IPS DF 4.7 (cell line): ENCODE results near the gene PSD.

Experiments used
- DNase-seq: peaks from one replicate; pipeline ENCODE4 v3.0.0-alpha.2; 2013; ENCODE audit warnings: low spot score; ENCODE audit errors: extremely low read depth

The PSD gene

GRCh38 chr10:102444851-102445250, 26.3 kb upstream of the PSD start:
- DNase-seq = no peak

- no peak for DNase-seq
Observed at GRCh38 chr10:102438374-102438773, 19.8 kb upstream of the PSD start.

GRCh38 chr10:102437515-102437914, 18.9 kb upstream of the PSD start:
- no peak for DNase-seq

DNA sequence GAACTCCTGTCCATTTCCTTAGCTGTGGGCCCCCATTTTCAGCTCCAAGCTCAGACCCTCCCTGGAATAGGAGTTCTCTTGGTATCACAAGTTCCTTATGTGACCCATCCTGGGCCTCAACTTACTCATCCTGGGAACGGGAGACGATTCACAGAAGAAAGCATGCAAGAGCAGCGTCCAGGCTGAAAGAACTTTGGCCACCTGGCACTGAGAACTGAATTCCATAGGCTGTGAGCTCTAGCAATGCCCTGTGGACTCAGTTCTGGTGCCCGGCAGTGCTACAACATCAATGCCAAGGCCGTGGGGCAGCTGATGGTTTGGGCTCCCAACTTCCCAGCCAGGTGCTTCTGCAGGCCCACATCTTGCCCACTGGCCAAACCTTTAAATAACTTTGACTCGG, 17.7 kb upstream of the PSD start:
- DNase-seq = no peak

DNA sequence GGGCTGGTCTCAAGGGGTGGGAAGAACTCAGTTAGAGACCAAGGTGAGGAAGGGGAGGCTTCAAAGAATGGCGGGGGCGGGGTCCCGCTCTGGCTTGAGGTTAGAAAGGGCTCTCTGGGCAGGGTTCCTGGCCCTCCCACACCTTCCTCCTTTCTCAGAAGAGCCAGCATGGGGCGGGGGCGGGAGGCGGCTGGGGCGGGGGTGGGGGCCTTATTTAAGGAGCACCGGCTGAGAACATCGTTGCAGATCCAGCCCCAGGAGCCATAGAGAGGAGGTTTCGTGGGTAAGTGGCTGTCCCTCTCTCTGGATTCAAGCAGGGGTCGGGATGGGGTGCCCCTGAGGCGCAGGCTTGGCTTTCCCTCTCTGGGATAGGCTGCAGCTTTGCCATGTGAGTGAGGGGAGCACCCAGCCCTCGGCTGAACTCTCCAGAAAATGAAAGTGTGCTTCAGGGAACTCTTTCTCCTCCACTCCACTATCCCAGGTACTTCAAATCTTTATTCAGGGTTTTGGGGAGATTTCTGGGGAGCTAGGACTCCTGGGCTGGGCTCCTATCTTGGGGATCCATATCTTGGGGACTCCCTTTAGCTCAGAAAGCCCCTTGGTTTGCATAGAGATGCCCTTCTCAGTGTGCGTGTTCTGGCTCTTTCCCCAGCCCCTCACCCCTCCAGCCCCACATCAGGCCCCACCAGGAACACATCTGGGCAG, 17.1 kb upstream of the PSD start:
- no peak for DNase-seq

DNA sequence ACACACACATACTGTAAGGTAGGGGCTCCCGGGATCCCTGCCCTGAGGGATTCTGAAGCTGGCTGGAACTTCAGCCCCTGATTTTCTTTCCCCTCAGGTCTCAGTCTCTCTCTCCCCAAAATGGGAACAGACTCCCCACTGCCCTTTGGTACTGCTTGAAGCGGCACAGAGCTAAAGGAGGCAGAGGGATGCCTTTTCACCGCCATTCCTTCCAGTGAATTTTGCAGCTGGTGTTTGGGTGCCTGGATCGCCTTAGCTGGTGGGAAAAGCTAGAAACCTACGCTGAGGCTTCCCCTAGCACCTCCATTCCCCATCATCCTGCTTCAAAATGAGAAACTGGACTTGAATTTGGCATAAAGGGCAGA, 16.5 kb upstream of the PSD start:
- no peak for DNase-seq

- no peak for DNase-seq
Observed at GRCh38 chr10:102434394-102435132, 16.0 kb upstream of the PSD start.

DNA sequence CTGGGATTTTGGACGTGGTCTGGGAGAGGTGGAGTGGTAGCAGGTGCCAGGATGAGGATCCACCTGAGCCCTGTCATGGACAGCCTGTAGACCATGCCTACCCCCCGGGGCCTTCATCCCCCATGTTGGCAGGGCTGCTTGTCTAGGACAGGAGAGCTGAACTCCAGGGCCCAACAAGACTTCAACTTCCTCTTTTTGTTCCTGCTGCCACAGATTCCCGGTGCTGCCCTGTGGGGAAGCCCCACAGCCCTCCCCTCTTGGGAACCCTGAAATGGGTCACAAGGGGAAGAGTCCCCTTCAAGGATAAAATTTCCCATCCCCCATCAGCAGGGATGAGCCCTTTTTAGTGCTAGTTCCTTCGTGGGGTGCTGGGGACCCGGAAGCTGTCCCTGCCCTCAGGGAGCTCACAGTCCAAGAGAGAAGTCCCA, 15.0 kb upstream of the PSD start:
- DNase-seq = no peak

- no peak for DNase-seq
Observed at GRCh38 chr10:102432162-102432950, 13.8 kb upstream of the PSD start, which contains the start of gene CUEDC2. Gene CUEDC2, minus strand, starts transcription at chr10:102432574. Its CDS starts 7,386 bp downstream, at chr10:102425188.

DNA sequence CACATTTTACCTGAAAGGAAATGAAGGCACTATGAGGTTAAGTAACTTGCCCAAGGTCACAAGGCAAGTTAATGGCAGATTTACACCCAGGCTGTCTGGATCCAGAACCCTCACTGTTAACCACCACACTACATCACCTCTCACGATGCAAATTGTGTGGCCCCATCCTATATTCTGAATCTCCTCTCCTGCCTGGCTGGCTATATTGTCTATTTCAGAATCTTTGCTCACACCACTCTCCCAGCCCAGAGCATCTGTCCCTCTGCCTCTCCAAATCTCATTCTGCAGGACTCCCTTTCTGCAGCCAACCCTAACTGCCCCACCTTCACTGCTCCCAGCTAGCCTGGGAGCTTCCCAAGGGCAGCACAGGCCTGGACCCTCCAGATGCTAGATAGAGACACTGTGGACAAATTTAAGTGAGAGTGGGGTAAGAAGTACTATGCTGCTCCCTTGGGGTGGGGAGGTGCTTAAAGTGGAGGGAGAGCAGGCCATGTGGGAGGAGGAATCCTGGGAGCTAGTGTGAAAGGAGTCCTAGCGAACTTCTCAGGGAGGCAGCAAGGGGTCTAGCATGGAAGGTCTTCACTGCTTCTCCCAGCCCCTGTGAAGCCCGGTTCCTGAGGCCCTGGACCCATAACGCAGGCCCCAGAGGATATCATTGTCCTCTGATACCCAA, 13.0 kb upstream of the PSD start:
- no peak for DNase-seq

DNA sequence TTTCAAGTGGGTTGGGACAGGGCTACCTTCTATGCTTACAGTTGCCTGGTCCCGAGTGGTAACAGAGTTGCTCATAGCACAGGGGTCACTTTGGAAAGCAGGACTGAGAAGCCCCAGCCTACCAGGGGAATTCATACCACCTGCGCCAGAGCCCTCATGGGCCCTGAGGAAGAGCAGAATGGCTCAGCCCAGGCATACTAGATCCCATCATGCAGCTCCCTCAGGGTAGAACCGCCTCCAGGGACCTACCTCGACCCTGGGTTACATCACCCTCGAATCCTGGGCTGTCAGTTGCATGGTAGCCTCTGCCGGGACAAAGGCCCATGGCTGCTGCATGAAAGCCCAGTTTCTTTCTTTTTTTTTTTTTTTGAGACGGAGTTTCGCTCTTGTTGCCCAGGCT, 10.9 kb upstream of the PSD start:
- DNase-seq = no peak

- no peak for DNase-seq
Observed at GRCh38 chr10:102426803-102427287, 8.3 kb upstream of the PSD start.

GRCh38 chr10:102425444-102425843, 6.9 kb upstream of the PSD start:
- no peak for DNase-seq

- no peak for DNase-seq
Observed at GRCh38 chr10:102424916-102425315, 6.3 kb upstream of the PSD start.

DNA sequence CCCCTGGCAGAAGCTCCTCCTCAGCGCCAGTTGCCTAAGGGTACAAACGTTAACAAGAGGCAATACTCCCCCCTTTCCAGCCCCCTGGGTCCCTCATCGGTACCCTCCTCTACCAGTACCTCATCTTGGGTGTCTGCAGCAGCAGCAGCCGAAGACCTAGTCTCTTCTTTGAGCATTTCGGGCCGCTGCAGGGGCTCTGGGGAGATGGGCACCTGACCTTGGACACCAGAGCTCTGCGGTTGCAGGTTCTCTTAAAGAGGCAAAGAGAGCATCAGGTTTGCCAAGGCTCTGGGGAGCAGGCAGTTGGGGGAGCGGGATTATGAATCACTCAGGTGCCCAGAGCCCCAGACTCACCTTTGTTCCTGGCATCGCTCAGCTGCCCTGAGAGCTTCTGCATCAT, 5.6 kb upstream of the PSD start:
- no peak for DNase-seq

GRCh38 chr10:102423372-102423968, 4.9 kb upstream of the PSD start:
- DNase-seq = no peak

DNA sequence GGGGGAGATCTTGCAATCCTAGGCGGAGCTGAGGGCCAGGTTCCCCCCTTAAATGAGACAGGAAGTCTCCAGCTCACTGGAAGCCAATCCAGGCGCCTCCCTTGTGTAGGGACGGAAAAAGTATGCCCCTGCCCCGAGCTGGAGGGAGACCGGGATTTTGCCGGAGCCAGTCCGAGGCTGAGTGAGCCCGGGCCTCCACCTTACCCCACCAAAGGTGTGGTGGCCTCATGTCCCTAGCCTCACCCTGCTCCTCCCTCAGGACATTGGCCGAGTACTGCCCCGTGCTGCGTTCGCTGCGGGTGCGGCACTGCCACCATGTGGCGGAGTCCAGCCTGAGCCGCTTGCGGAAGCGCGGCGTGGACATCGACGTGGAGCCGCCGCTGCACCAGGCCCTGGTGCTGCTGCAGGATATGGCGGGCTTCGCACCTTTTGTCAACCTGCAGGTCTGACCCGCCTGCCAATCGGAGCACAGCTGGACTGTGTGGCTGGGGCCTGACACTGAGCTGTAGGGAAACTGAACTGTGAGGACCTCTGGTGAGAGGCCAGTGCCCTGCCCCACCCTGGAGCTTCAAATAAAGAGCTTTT, 4.1 kb upstream of the PSD start:
- no peak for DNase-seq

DNA sequence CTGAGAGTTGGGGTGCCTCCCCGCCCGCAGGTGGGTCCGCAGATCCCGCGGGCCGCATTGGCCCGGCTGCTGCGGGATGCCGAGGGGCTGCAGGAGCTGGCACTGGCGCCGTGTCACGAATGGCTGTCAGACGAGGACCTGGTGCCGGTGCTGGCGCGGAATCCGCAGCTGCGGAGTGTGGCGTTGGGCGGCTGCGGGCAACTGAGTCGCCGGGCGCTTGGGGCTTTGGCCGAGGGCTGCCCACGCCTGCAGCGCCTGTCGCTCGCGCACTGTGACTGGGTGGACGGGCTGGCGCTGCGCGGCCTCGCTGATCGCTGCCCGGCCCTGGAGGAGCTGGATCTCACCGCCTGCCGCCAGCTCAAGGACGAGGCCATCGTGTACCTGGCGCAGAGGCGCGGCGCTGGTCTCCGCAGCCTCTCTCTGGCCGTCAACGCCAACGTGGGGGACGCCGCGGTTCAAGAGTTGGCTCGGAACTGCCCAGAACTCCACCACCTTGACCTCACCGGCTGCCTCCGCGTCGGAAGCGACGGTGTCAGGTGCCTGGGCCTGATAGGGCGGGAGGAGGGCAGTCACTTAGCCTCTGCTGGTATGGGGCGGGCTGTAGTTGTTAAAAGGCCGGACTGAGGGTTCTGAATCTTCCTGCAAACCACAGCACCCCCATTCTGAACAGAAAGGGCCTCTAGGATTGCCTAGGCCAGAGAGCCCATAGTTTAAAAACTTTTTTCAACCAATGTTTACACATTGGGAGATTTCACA, 3.4 kb upstream of the PSD start:
- DNase-seq = no peak

GRCh38 chr10:102421507-102421756, 2.8 kb upstream of the PSD start:
- no peak for DNase-seq
